Fibroblast of the aortic adventitia (primary cell): Measurements from ENCODE around the gene HK1. TPM values are rescaled to one million over a fixed set of nuclear protein-coding genes. Genes with fewer than 3 reads are reported as not detected.

Source experiments
- DNase-seq: peaks from one replicate; pipeline ENCODE4 v3.0.0-alpha.2; 2010; ENCODE audit warnings: low read depth
- H3K4me3 ChIP-seq: 2 replicates; pipeline ENCODE4 v1.5.1; 2011; ENCODE audit warnings: low read depth, mild to moderate bottlenecking, control low read depth, low read length, moderate library complexity
- total RNA-seq: library from RNA; depleted of rRNA; stranded (reverse); fragments of >200 nt; gene quantifications from 2 replicates; pipeline ENCODE4 v1.2.3, GENCODE V29; 2012; ENCODE audit warnings: low replicate concordance
- TF ChIP-seq, protein P1 (sequence below): IDR thresholded peaks from 2 replicates; pipeline ENCODE4 v1.5.1; 2011; ENCODE audit warnings: mild to moderate bottlenecking, low read length, control low read depth, inconsistent platforms; ENCODE audit not compliant: insufficient read depth

The HK1 gene
- total RNA-seq, 1 donor: 84.1 TPM

DNA sequence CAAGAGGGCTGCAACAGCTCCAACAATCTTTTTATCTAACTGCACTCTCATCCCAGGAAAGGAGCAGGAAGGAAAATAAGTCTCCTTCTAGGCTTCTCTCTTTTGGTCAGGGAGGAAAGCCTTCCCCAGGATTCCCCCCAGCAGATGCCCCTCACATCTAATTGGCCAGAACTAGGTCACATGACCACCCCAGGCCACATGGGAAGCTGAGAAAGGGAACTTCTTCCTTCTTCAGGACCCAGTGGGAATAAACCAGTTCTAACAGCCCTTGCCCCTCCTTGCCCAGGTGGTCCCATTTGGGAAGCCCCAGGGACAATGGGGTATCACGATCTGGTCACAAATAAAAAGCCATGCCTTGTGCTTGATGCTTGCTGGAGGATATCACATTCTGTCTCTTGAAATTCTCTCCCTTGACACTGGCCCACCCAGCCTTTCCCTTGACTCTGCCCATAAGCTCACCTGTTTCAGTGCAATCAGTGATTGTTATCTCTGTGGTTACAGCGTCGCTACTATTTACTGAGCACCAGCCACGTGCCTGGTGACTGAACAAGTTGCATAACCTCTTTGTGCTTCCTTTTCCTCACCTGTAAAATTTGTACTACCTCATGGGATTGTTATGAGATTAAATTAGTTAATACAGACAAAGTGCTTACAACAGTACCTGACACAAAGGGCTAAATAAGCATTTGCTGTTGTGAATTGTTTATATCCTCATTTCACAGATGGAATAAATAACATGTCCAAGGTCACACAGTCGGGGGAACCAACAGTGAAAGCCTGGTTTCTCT is 147.4 kb downstream of the HK1 start:
- DNase-seq: no peak
- H3K4me3 ChIP-seq: no peak overlapping the region
- TF ChIP-seq, protein P1, sequence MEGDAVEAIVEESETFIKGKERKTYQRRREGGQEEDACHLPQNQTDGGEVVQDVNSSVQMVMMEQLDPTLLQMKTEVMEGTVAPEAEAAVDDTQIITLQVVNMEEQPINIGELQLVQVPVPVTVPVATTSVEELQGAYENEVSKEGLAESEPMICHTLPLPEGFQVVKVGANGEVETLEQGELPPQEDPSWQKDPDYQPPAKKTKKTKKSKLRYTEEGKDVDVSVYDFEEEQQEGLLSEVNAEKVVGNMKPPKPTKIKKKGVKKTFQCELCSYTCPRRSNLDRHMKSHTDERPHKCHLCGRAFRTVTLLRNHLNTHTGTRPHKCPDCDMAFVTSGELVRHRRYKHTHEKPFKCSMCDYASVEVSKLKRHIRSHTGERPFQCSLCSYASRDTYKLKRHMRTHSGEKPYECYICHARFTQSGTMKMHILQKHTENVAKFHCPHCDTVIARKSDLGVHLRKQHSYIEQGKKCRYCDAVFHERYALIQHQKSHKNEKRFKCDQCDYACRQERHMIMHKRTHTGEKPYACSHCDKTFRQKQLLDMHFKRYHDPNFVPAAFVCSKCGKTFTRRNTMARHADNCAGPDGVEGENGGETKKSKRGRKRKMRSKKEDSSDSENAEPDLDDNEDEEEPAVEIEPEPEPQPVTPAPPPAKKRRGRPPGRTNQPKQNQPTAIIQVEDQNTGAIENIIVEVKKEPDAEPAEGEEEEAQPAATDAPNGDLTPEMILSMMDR: no peak

DNA sequence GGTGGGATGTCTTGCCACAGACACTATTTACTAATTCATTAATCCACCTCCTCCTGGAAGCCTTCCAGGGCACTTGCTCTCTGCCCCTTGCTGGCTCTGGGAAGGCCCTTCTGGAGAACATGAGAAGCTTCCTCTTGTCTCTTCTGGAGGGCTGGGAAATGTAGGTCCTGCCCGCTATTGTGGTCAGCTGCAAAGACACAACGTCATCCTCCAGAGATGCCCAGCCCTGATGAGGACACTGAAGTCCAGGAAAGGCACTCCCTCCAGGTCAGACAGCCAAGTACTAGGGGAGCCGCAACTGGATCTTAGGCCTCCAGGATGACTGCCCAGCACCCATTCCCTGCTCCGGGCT is 148.1 kb downstream of the HK1 start:
- H3K4me3 ChIP-seq: no peak overlapping the region
- TF ChIP-seq, protein P1: no peak
- DNase-seq: no peak

DNA sequence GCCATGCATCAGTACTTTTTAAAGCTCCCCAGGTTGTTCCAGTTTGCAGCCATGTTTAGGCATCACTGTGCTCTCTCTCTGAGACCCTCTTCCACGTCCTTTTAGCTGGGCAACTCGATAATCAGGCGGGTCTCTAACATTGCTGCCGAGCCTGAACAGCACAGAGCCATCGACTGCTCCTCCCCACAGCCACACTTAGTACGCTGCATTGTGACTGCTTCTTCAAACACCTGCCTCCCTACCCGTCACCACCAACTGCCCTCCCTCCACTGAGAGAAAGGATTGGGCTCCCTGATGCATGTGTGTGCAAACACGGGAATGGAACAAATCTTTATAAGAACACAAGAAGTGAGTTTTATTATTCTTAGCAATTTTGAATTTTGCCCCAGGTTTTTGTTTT is 149.9 kb downstream of the HK1 start:
- TF ChIP-seq, protein P1: no peak
- DNase-seq: no peak
- no peak overlapping the region for H3K4me3 ChIP-seq

DNA sequence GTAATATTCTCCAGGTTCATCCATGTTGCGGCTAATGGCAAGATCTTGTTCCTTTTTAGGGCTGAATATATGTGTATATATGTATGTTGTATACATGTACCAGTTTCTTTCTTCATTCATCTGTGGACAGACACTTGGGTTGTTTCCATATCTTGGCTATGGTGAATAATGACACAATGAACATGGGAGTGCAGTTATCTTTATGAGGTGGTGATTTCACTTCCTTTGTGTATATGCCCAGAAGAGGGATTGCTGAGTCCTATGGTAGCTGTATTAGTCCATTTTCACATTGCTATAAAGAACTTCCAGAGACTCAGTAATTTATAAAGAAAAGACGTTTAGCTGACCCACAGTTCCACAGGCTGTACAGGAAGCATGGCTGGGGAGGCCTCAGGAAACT is 155.9 kb downstream of the HK1 start:
- TF ChIP-seq, protein P1: no peak

DNA sequence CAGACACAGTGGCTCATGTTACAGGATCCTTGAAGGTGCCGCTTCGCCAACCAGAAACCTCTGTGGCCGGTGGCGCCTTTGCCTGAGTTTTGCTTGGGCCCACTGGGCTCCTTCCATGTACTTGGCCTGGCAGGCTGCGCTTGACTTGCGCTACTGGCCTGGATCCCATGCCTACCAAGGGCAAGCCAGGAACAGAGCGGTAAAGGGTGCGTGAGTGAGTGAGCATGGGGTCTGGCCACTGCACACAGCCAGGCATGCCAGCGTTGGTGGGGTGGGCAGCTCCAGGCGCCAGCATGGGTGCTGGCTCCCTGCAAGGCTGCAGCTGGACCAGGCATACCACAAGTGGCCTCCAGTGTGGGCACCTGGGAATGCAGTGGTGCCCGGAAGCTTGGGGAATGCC is 156.6 kb downstream of the HK1 start:
- TF ChIP-seq, protein P1: no peak
- H3K4me3 ChIP-seq: no peak overlapping the region
- DNase-seq: no peak

More for the DNA sequence above, 155.9 kb downstream of the HK1 start:
- DNase-seq: peak; percentile 40
- H3K4me3 ChIP-seq: no peak overlapping the region

DNA sequence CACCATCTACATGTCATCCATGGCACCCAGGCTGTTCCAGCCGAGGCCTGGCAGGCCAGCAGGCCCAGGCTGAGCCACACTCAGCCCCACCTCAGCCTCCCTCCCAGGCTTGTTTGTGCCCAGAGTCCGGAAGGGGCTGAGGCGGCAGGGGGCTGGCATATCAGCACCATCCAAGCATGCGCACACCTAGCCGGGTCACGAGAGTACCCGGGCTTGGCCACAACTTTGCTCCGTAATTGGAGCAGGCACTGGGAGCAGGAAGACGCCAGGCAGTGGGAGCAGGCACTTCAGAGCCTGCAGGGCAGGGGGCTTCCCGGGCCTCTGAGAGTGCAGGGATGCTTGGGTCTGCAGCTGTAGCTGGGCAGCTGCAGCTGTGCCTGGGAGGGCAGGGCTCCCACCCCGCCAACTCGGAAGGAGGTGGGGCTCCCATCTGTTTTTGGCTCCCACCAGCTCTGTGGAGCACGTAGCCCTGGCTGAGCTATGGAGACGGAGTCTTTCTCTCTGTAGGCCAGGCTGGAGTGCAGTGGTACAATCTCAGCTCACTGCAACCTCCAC is 157.7 kb downstream of the HK1 start:
- DNase-seq: no peak
- TF ChIP-seq, protein P1: no peak
- H3K4me3 ChIP-seq: no peak overlapping the region
